Esophagus (tissue), 2 donors: ENCODE measurements around the gene ZFC3H1. TPM values are rescaled to one million over a fixed set of nuclear protein-coding genes. Genes with fewer than 3 reads are reported as not detected.

Experiments used
- H3K27ac ChIP-seq, 2 donors: one replicate each; pipeline ENCODE4 v1.5.1; 2013; ENCODE audit warnings: low read depth in 2 of 2, mild to moderate bottlenecking in 2 of 2, inconsistent platforms in 1 of 2, low read length in 1 of 2, moderate library complexity in 1 of 2
- H3K27me3 ChIP-seq, 2 donors: one replicate each; pipeline ENCODE4 v1.6.1; 2013; ENCODE audit warnings: low read length in 2 of 2, control low read depth in 1 of 2, mild to moderate bottlenecking in 1 of 2; ENCODE audit not compliant: insufficient read depth in 2 of 2, control insufficient read depth in 1 of 2
- H3K36me3 ChIP-seq, 2 donors: one replicate each; pipeline ENCODE4 v1.6.1; 2013; ENCODE audit warnings: low read length in 1 of 2; ENCODE audit not compliant: control insufficient read depth in 2 of 2, insufficient read depth in 2 of 2
- H3K4me1 ChIP-seq, 2 donors: one replicate each; pipeline ENCODE4 v1.6.1; 2013; ENCODE audit warnings: low read length in 1 of 2; ENCODE audit not compliant: control insufficient read depth in 2 of 2, insufficient read depth in 2 of 2
- H3K4me3 ChIP-seq, 2 donors: one replicate each; pipeline ENCODE4 v1.5.1; 2013; ENCODE audit warnings: low read length in 2 of 2, mild to moderate bottlenecking in 2 of 2, low read depth in 1 of 2, moderate library complexity in 1 of 2
- H3K9me3 ChIP-seq, 2 donors: one replicate each; pipeline ENCODE4 v1.6.1; 2013; ENCODE audit warnings: mild to moderate bottlenecking in 2 of 2, low read depth in 1 of 2, low read length in 1 of 2, moderate library complexity in 1 of 2; ENCODE audit not compliant: control insufficient read depth in 2 of 2, insufficient read depth in 1 of 2
- WGBS, 2 donors: extraction: QIAGEN DNeasy Blood & Tissue Kit; methylation state at CpG; one replicate each; pipeline ENCODE4 v1.1.7; 2013; 5-methylcytosine and 5-hydroxymethylcytosine counted together
- polyA plus RNA-seq, 2 donors: library from polyadenylated mRNA; stranded (reverse); fragments of 200-250 nt; gene quantifications; one replicate each; pipeline ENCODE4 v1.2.3, GENCODE V29; 2013
- donor health status: healthy with polysubstance abuse.
- donor health status: Bipolar disorder and iron deficiency.

Gene ZFC3H1
- polyA plus RNA-seq, 2 donors, result 15.5 to 24.7 TPM

DNA sequence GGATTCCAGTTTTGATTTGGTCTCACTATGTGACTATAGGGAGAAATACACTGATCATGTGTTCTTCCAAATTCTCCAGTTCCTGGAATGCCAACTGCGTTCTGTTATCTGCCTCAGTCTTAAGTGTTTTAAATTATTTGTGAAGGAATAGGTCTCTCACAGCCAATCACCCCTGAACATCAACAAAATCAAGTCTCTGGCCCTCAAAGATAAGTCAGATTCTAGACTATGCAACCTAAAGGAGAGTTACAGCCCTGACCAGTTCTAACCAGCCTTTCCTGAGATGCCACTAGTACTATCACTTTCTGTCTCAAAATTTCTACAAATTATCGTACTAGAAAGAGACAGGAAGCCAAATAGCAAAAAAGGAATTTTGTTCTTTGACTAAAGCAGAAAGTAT lies 22.3 kb downstream of the ZFC3H1 start:
- peaks cover under 1 to 12% of the 10 kb centered on the region in 2 donors for H3K36me3 ChIP-seq
- H3K4me3 ChIP-seq, result no peak overlapping the region
- no peak overlapping the region for H3K27ac ChIP-seq
- H3K27me3 ChIP-seq, result no peaks in the 10 kb centered on the region
- no peaks in the 10 kb centered on the region for H3K9me3 ChIP-seq
- 92 to 93% methylated on average over 2 of the region's 2 CpGs for WGBS, 2 donors
- no peaks in the 10 kb centered on the region for H3K4me1 ChIP-seq

DNA sequence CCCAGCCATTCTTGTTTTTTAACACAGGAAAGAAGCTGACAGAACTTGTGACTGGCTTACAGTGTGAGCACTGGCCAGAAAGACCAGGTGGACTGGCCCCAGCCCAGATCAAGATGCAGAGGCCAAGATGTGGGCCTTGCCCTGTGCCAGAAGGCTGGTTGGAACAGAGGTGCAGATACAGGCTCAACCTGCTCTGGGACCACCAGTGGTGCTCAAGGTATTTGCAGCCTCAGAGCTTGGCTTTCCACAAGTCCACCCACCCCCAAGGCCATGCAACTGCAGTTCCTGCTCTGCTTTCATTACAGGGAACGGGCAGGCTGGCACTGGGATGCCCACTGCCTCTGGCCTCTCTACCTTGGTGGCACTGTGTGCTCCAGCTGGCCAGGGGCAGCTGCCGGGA lies 23.3 kb downstream of the ZFC3H1 start:
- Histone ChIP-seq H3K27ac (peak overlapping the region in 1 of 2 donors; percentile 57), H3K4me1 (no peaks in the 10 kb centered on the region), H3K27me3 (no peaks in the 10 kb centered on the region), H3K4me3 (no peak overlapping the region), H3K9me3 (no peaks in the 10 kb centered on the region), H3K36me3 (peaks cover 3 to 12% of the 10 kb centered on the region in 2 donors)
- 79 to 82% methylated on average over 2 of the region's 2 CpGs for WGBS, 2 donors

GRCh38 chr12:71639341-71639760 lies 24.3 kb downstream of the ZFC3H1 start:
- H3K36me3 ChIP-seq, result peaks cover 3 to 9% of the 10 kb centered on the region in 2 donors
- H3K27ac ChIP-seq, result no peak overlapping the region
- no peaks in the 10 kb centered on the region for H3K4me1 ChIP-seq
- 63 to 74% methylated on average over 2 of the region's 2 CpGs for WGBS, 2 donors
- H3K9me3 ChIP-seq, result no peaks in the 10 kb centered on the region
- no peaks in the 10 kb centered on the region for H3K27me3 ChIP-seq
- H3K4me3 ChIP-seq, result no peak overlapping the region

DNA sequence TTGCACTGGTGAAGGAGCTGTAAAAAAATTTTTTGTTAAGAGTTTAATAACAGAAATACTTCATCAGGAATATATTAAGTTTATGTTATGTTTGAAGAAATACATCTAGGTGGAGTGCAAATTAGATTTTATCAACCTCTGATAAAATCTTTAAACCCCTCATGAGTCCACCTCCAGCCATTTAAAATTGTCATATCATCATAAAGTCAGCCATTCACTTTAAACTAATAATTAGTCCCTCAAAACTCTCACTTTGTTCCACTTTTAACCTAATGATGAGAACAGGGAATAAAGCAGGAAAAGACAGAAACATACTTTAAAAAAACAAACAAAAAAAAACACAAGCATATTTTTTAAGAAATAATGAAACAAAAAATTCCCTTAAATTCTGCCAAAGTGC lies 25.1 kb downstream of the ZFC3H1 start:
- Histone ChIP-seq H3K27ac (no peak overlapping the region), H3K4me1 (no peaks in the 10 kb centered on the region), H3K9me3 (no peaks in the 10 kb centered on the region), H3K4me3 (no peak overlapping the region), H3K27me3 (no peaks in the 10 kb centered on the region), H3K36me3 (peaks cover 3 to 9% of the 10 kb centered on the region in 2 donors)

DNA sequence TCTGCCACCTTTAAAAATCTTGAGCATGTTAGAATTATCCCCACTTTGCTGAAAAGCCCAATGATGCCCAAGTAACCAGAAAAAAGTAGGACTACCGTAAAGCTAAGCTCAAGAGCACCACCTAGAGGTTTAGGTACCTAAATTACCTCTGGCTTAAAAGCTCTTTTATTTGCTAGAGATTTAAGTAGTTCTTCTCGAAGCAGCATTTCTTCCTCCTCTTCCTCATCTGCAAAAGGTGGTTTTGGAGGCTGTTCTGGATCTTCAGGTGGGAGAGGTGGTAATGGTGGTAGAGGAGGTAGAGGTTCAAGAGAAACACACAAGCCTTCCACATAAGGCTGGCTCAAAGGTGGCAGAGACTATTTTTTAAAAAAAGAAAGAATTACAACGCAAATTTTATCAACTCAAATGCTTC lies 26.9 kb downstream of the ZFC3H1 start:
- no peaks in the 10 kb centered on the region for H3K4me1 ChIP-seq
- peaks cover 3 to 6% of the 10 kb centered on the region in 2 donors for H3K36me3 ChIP-seq
- 29 to 30% methylated on average over 3 of the region's 3 CpGs for WGBS, 2 donors
- H3K4me3 ChIP-seq, result no peak overlapping the region
- H3K27ac ChIP-seq, result no peak overlapping the region
- no peaks in the 10 kb centered on the region for H3K27me3 ChIP-seq
- H3K9me3 ChIP-seq, result no peaks in the 10 kb centered on the region

DNA sequence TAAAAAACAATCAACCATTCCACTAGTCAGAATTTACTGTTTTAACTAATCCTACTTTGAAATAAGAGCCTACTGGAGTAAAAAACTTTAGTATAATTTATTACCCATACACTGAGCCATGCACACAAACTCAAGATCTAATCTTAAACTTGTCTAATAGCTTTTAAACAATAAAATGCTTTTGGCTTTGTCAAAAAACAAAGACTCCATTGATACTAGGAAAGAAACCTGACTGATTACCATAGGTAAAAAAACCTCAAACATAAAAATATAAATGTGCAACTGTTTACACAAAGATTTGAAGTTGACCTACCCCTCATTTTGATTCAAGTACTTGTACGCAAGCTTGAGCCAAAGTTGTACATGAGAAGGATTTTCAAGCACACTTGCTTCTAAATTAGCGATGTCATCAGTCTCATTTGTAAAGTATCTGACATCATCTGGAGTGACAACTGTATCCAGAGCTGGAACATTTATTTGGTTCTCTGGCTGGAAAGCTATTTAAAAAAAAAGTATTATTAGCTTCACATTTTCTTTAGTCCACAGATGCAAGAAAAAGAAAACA lies 36.1 kb downstream of the ZFC3H1 start:
- H3K27ac ChIP-seq, result no peak overlapping the region
- H3K36me3 ChIP-seq, result peaks cover 4% of the 10 kb centered on the region in 2 donors
- no peak overlapping the region for H3K4me3 ChIP-seq
- H3K27me3 ChIP-seq, result no peaks in the 10 kb centered on the region
- H3K9me3 ChIP-seq, result no peaks in the 10 kb centered on the region
- no peaks in the 10 kb centered on the region for H3K4me1 ChIP-seq
- WGBS, 2 donors, result 75 to 87% methylated on average over 2 of the region's 2 CpGs

GRCh38 chr12:71626768-71627167 lies 36.9 kb downstream of the ZFC3H1 start:
- no peak overlapping the region for H3K4me3 ChIP-seq
- no peak overlapping the region for H3K27ac ChIP-seq
- no peaks in the 10 kb centered on the region for H3K27me3 ChIP-seq
- peaks cover 6 to 7% of the 10 kb centered on the region in 2 donors for H3K36me3 ChIP-seq
- no peaks in the 10 kb centered on the region for H3K9me3 ChIP-seq
- 42 to 47% methylated on average over 3 of the region's 3 CpGs for WGBS, 2 donors
- no peaks in the 10 kb centered on the region for H3K4me1 ChIP-seq

DNA sequence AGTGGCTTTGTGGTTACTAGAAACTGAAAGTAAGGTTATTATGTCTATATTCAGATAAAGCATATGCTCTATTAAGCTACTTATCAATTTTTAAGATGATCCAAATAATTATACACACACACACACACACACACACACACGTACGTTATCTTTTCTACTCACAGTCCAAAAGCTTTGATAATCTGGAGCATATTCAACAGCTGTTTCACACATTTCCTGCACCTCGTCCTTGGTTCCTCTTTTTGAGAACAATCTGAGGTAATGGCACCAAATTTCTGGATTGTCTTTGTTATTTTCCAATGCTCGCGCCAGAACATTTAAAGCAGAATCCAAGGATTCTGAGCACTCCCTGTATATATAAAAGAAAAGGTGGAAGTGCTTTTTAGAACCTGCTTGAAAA lies 37.5 kb downstream of the ZFC3H1 start:
- WGBS, 2 donors, result 52 to 70% methylated on average over 5 of the region's 5 CpGs
- H3K36me3 ChIP-seq, result peaks cover 7 to 9% of the 10 kb centered on the region in 2 donors
- no peak overlapping the region for H3K27ac ChIP-seq

GRCh38 chr12:71625476-71625875 lies 38.2 kb downstream of the ZFC3H1 start:
- no peaks in the 10 kb centered on the region for H3K9me3 ChIP-seq
- no peak overlapping the region for H3K27ac ChIP-seq
- no peaks in the 10 kb centered on the region for H3K27me3 ChIP-seq
- H3K36me3 ChIP-seq, result peaks cover 7 to 9% of the 10 kb centered on the region in 2 donors
- WGBS, 2 donors, result 91 to 94% methylated on average over 2 of the region's 2 CpGs
- no peaks in the 10 kb centered on the region for H3K4me1 ChIP-seq
- no peak overlapping the region for H3K4me3 ChIP-seq

More for the DNA sequence above, 37.5 kb downstream of the ZFC3H1 start:
- Histone ChIP-seq H3K27me3 (no peaks in the 10 kb centered on the region), H3K9me3 (no peaks in the 10 kb centered on the region), H3K4me1 (no peaks in the 10 kb centered on the region), H3K4me3 (no peak overlapping the region)

- Histone ChIP-seq H3K4me3 (no peak overlapping the region), H3K36me3 (peaks cover 7% of the 10 kb centered on the region in 2 donors)
- 97% methylated on average over 1 of the region's 1 CpG for WGBS, 2 donors
Observed at GRCh38 chr12:71621938-71622337, 41.7 kb downstream of the ZFC3H1 start.

More at GRCh38 chr12:71621938-71622337, 41.7 kb downstream of the ZFC3H1 start:
- Histone ChIP-seq H3K27me3 (no peaks in the 10 kb centered on the region), H3K4me1 (no peaks in the 10 kb centered on the region), H3K27ac (no peak overlapping the region), H3K9me3 (no peaks in the 10 kb centered on the region)
